ENCODE results near the gene IFNE.
"Not testable (repeated sequence)": the region's sequence is repeated elsewhere in the genome, so short reads cannot be mapped to it uniquely, and the experiment has no call there.

The IFNE gene

GRCh38 chr9:21491756-21492155, 9.6 kb upstream of the IFNE start:
- DNase-seq (ENCODE audit: low spot score): no peak

- no peak for DNase-seq (ENCODE audit: low spot score)
Observed at GRCh38 chr9:21481470-21482056, 550 bp downstream of the IFNE start.

GRCh38 chr9:21479152-21479702, 2.9 kb downstream of the IFNE start:
- DNase-seq (ENCODE audit: low spot score): no peak

- DNase-seq (ENCODE audit: low spot score): no peak
Observed at GRCh38 chr9:21477466-21477865, 4.6 kb downstream of the IFNE start.

- DNase-seq (ENCODE audit: low spot score): no peak
Observed at GRCh38 chr9:21473236-21473635, 8.9 kb downstream of the IFNE start.

GRCh38 chr9:21470126-21470525, 12.0 kb downstream of the IFNE start:
- no peak for DNase-seq (ENCODE audit: low spot score)

GRCh38 chr9:21465859-21466518, 16.1 kb downstream of the IFNE start:
- DNase-seq (ENCODE audit: low spot score): peak; percentile 15

GRCh38 chr9:21465138-21465537, 17.0 kb downstream of the IFNE start:
- no peak for DNase-seq (ENCODE audit: low spot score)

GRCh38 chr9:21461377-21461776, 20.7 kb downstream of the IFNE start:
- DNase-seq (ENCODE audit: low spot score): no peak

- peak; percentile 6 for DNase-seq (ENCODE audit: low spot score)
Observed at GRCh38 chr9:21455320-21455719, 26.8 kb downstream of the IFNE start.

- DNase-seq (ENCODE audit: low spot score): no peak
Observed at GRCh38 chr9:21454149-21454548, 28.0 kb downstream of the IFNE start.

- DNase-seq (ENCODE audit: low spot score): no peak
Observed at GRCh38 chr9:21452681-21453080, 29.4 kb downstream of the IFNE start.

- DNase-seq (ENCODE audit: low spot score): no peak
Observed at GRCh38 chr9:21450733-21451394, 31.2 kb downstream of the IFNE start.

- DNase-seq (ENCODE audit: low spot score): not testable (repeated sequence)
Observed at GRCh38 chr9:21449312-21449711, 32.8 kb downstream of the IFNE start.

- DNase-seq (ENCODE audit: low spot score): no peak
Observed at GRCh38 chr9:21443849-21444625, 38.1 kb downstream of the IFNE start.

- DNase-seq (ENCODE audit: low spot score): no peak
Observed at GRCh38 chr9:21440139-21440538, 42.0 kb downstream of the IFNE start, which contains the start of gene IFNA1. TSS of gene IFNA1 (plus strand) at chr9:21440439. CDS start at chr9:21440508, 69 bp downstream.

- DNase-seq (ENCODE audit: low spot score): not testable (repeated sequence)
Observed at GRCh38 chr9:21435015-21435383, 47.1 kb downstream of the IFNE start.

- no peak for DNase-seq (ENCODE audit: low spot score)
Observed at GRCh38 chr9:21434202-21435014, 47.7 kb downstream of the IFNE start.

GRCh38 chr9:21432672-21433425, 49.3 kb downstream of the IFNE start:
- no peak for DNase-seq (ENCODE audit: low spot score)

Data from HuH-7 (cell line).